22Rv1 (cell line): Measurements from ENCODE around the gene PUS3.
"Not testable (repeated sequence)": the region's sequence is repeated elsewhere in the genome, so short reads cannot be mapped to it uniquely, and the experiment has no call there.

ENCODE experiments used
- H3K27ac ChIP-seq: fragments of 450-650 bp; 2 replicates; pipeline ENCODE4 v1.5.1; 2017
- ZFX ChIP-seq: fragments of 450-650 bp; IDR thresholded peaks from 2 replicates; pipeline ENCODE4 v1.6.1; 2017; ENCODE audit warnings: antibody characterized with exemption, borderline replicate concordance
- TF ChIP-seq, protein P1 (sequence below): fragments of 450-650 bp; IDR thresholded peaks from 2 replicates; pipeline ENCODE4 v1.5.1; 2017; ENCODE audit warnings: mild to moderate bottlenecking

Gene PUS3

GRCh38 chr11:125923633-125924032 lies 20.6 kb upstream of the PUS3 start:
- H3K27ac ChIP-seq = no peak overlapping the region
- TF ChIP-seq, protein P1, sequence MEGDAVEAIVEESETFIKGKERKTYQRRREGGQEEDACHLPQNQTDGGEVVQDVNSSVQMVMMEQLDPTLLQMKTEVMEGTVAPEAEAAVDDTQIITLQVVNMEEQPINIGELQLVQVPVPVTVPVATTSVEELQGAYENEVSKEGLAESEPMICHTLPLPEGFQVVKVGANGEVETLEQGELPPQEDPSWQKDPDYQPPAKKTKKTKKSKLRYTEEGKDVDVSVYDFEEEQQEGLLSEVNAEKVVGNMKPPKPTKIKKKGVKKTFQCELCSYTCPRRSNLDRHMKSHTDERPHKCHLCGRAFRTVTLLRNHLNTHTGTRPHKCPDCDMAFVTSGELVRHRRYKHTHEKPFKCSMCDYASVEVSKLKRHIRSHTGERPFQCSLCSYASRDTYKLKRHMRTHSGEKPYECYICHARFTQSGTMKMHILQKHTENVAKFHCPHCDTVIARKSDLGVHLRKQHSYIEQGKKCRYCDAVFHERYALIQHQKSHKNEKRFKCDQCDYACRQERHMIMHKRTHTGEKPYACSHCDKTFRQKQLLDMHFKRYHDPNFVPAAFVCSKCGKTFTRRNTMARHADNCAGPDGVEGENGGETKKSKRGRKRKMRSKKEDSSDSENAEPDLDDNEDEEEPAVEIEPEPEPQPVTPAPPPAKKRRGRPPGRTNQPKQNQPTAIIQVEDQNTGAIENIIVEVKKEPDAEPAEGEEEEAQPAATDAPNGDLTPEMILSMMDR = no peak
- no peak for TF ChIP-seq ZFX

GRCh38 chr11:125923012-125923579 lies 20.1 kb upstream of the PUS3 start:
- H3K27ac ChIP-seq = no peak overlapping the region
- no peak for TF ChIP-seq ZFX
- TF ChIP-seq, protein P1 = peak; percentile 88

GRCh38 chr11:125922156-125922555 lies 19.1 kb upstream of the PUS3 start:
- TF ChIP-seq, protein P1 = no peak
- no peak for TF ChIP-seq ZFX
- H3K27ac ChIP-seq = no peak overlapping the region

DNA sequence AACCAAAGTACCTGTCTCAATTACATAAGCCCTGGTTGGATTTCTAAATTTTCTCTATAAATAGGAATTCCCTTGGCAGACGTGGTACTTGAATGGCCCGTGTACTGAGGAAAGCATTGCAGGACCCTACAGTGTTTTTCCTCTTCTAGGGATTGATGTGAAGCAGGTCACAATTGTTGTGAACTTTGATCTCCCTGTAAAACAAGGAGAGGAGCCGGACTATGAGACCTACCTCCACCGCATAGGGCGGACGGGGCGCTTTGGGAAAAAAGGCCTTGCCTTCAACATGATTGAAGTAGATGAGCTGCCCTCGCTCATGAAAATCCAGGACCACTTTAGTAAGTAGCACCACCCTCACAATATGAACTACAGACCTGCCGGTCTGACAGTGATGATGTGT lies 18.0 kb upstream of the PUS3 start:
- H3K27ac ChIP-seq = no peak overlapping the region
- no peak for TF ChIP-seq ZFX
- TF ChIP-seq, protein P1 = no peak

DNA sequence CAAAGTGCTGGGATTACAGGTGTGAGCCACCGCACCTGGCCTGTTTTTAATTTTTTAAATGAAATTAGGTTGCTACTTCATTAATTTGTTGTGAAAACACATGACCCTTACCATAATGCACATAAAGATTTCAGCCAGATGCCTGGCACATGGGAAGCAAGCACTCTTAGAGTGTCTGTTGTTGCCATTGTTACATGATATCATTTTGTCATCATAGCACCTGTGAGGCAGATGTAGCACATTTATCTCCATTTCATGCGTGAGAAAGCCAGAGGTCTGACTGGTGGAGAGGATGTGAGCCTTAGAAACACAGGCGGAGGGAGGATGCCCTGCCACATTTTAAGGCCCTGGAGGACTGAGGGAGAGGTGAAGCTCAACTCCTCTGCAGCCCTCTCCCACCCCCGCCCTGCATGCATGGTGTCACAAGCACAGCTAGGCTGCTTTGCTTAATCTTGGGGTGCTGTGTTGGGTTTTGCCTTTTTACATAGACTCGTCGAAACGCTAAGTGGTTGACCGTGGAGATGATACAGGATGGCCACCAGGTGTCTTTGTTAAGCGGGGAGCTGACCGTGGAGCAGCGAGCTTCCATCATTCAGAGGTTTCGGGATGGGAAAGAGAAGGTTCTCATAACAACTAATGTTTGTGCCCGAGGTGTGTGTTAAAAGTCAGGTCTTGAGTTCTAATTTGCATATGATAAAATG lies 15.3 kb upstream of the PUS3 start:
- TF ChIP-seq ZFX = no peak
- TF ChIP-seq, protein P1 = no peak; the same call in 1 of the 2 replicates
- H3K27ac ChIP-seq = no peak overlapping the region

- no peak overlapping the region for H3K27ac ChIP-seq
- TF ChIP-seq ZFX = no peak
- TF ChIP-seq, protein P1 = no peak
These were observed 13.8 kb upstream of the PUS3 start for GRCh38 chr11:125916683-125917347.

- TF ChIP-seq, protein P1 = peak; percentile 39
- H3K27ac ChIP-seq = not testable (repeated sequence)
These were observed 11.6 kb upstream of the PUS3 start for GRCh38 chr11:125914601-125915000.
